NB4 (cell line): ENCODE data around the gene DPH3.
"Not testable (repeated sequence)": the region's sequence is repeated elsewhere in the genome, so short reads cannot be mapped to it uniquely, and the experiment has no call there.

ENCODE experiments used
- DNase-seq: peaks from one replicate; pipeline ENCODE4 v3.0.0; 2010; ENCODE audit warnings: low read depth
- H3K4me3 ChIP-seq: one replicate; pipeline ENCODE4 v1.5.1; 2011; ENCODE audit warnings: mild to moderate bottlenecking, low read depth, low read length, moderate library complexity
- CTCF ChIP-seq: IDR thresholded peaks from one replicate; pipeline ENCODE4 v1.5.1; 2012; ENCODE audit warnings: low read depth, low read length
- MAX ChIP-seq: IDR thresholded peaks from 2 replicates; pipeline ENCODE4 v1.6.1; 2011; ENCODE audit warnings: low read depth, low read length
- MYC ChIP-seq: IDR thresholded peaks from 2 replicates; pipeline ENCODE4 v1.6.1; 2011; ENCODE audit warnings: low read depth, low read length
- POLR2A ChIP-seq: IDR thresholded peaks from 2 replicates; pipeline ENCODE4 v1.6.1; 2011; ENCODE audit warnings: mild to moderate bottlenecking; ENCODE audit not compliant: insufficient read length; ENCODE audit errors: extremely low read depth

DPH3 gene

GRCh38 chr3:16264708-16265454 is at the start of gene DPH3, which contains the start of gene OXNAD1:
Gene DPH3, minus strand, starts transcription at chr3:16264943. Its CDS starts 67 bp downstream, at chr3:16264876.
Gene OXNAD1, plus strand, starts transcription at chr3:16265212. Its CDS starts 5,741 bp downstream, at chr3:16270953.
- DNase-seq = peak; percentile 99
- peak within 1 kb of the TSS; percentile 100 for H3K4me3 ChIP-seq
- no peak for TF ChIP-seq CTCF
- peak; percentile 86 for TF ChIP-seq POLR2A
- TF ChIP-seq MYC = peak; percentile 57; the same call in 1 of the 2 replicates
- TF ChIP-seq MAX = peak; percentile 53; the same call in 1 of the 2 replicates

GRCh38 chr3:16313886-16314645 is 49.3 kb upstream of the DPH3 start:
- no peak overlapping the region for H3K4me3 ChIP-seq
- TF ChIP-seq POLR2A = no peak
- no peak for TF ChIP-seq MYC
- TF ChIP-seq MAX = no peak
- no peak for DNase-seq

- peak; percentile 72 for DNase-seq
- no peak overlapping the region for H3K4me3 ChIP-seq
- no peak for TF ChIP-seq POLR2A
- TF ChIP-seq MYC = peak; percentile 58; the same call in 1 of the 2 replicates
- TF ChIP-seq MAX = 0 out of 2 replicates have a peak, but pooled peaks have one; percentile 35
Observed at GRCh38 chr3:16311960-16312451, 47.3 kb upstream of the DPH3 start.

- not testable (repeated sequence) for DNase-seq
Observed at GRCh38 chr3:16310486-16310885, 45.7 kb upstream of the DPH3 start.

GRCh38 chr3:16309558-16309957 is 44.8 kb upstream of the DPH3 start:
- no peak overlapping the region for H3K4me3 ChIP-seq
- TF ChIP-seq MAX = no peak
- no peak for TF ChIP-seq POLR2A
- TF ChIP-seq MYC = no peak
- no peak for TF ChIP-seq CTCF
- DNase-seq = peak; percentile 70

More at GRCh38 chr3:16310486-16310885, 45.7 kb upstream of the DPH3 start:
- H3K4me3 ChIP-seq = not testable (repeated sequence)

GRCh38 chr3:16308727-16309126 is 44.0 kb upstream of the DPH3 start:
- DNase-seq = no peak
- TF ChIP-seq POLR2A (no peak), MYC (no peak), MAX (no peak), CTCF (no peak)
- no peak overlapping the region for H3K4me3 ChIP-seq
